ENCODE measurements around the gene SLC12A4. TPM values are rescaled to one million over a fixed set of nuclear protein-coding genes. Genes with fewer than 3 reads are reported as not detected.

SLC12A4 gene
- total RNA-seq, 1 donor, result 79.3 TPM

DNA sequence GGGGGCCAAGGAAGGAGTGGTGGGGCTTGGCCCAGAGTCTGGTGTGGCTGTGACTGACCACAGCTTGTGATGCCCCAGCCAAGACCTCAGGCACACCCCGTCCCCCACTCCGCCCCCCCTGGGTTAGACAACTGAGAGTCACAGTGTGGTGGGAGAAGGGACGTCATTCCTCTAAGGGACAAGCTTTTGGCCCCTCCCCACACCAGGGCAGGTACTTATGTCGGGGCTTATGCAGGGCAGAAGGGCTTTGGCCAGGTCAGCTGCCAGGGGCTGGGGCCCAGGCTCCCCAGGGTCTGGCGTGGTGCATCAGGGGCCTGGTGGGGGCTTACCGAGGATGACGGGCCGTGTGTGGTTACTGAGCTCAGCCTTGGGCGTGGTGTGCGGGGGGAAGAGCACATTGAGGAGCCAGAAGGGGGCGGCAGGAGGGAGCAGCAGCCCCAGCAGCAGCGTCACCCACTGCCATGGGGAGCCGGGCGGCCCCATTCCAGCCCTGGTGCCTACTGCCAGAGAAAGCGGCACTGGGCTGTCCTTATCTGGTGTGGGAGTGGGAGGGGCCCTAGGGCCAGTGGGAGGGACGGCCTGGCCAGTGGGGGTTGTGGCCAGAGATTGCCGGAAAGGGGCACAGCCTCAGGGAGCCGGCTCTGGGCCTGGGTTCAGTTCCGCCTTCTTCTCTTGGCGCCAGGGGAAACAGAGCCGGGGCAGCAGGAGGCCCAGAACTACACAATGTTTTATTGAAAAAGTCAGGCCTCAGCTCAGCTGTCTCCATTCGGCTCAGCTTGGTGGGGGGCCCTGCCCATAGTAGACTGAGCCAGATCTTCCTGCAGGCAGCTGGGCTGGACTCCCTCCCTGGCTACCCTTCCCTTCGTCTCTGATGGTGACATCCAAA lies 24.6 kb downstream of the SLC12A4 start, which contains the start of gene LCAT:
TSS of gene LCAT (minus strand) at position 502 of the 886 bp plus-strand sequence. CDS start at position 483, 19 bp downstream.
- no peak within 1 kb of the TSS for H3K4me2 ChIP-seq (ENCODE audit: insufficient read depth, low read length)
- H3K36me3 ChIP-seq (ENCODE audit: insufficient read depth, low read length), result peaks cover 96% of the 10 kb centered on the region
- H3K79me2 ChIP-seq (ENCODE audit: insufficient read depth, low read length), result peaks cover 20% of the 10 kb centered on the region
- no peaks in the 10 kb centered on the region for H3K9me3 ChIP-seq (ENCODE audit: low read depth, low read length)
- H3K4me3 ChIP-seq (ENCODE audit: insufficient read depth, low read length), result no peak within 1 kb of the TSS
- no peaks in the 10 kb centered on the region for H3K4me1 ChIP-seq (ENCODE audit: insufficient read depth, low read length)
- no peaks in the 10 kb centered on the region for H3K27me3 ChIP-seq (ENCODE audit: insufficient read depth, low read length)
- no peak within 1 kb of the TSS for H2AFZ ChIP-seq (ENCODE audit: low read length)
- DNase-seq (ENCODE audit: insufficient read length, low spot score, missing footprints), result peak; percentile 93
- TF ChIP-seq, protein P1, sequence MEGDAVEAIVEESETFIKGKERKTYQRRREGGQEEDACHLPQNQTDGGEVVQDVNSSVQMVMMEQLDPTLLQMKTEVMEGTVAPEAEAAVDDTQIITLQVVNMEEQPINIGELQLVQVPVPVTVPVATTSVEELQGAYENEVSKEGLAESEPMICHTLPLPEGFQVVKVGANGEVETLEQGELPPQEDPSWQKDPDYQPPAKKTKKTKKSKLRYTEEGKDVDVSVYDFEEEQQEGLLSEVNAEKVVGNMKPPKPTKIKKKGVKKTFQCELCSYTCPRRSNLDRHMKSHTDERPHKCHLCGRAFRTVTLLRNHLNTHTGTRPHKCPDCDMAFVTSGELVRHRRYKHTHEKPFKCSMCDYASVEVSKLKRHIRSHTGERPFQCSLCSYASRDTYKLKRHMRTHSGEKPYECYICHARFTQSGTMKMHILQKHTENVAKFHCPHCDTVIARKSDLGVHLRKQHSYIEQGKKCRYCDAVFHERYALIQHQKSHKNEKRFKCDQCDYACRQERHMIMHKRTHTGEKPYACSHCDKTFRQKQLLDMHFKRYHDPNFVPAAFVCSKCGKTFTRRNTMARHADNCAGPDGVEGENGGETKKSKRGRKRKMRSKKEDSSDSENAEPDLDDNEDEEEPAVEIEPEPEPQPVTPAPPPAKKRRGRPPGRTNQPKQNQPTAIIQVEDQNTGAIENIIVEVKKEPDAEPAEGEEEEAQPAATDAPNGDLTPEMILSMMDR (IDR thresholded peaks at IDR 0.05; ENCODE audit: extremely low read depth, low read depth, low read length), result no peak
- peaks cover 50% of the 10 kb centered on the region for H4K20me1 ChIP-seq (ENCODE audit: insufficient read depth, low read length)
- H3K27ac ChIP-seq (ENCODE audit: low read depth, low read length), result peak within 1 kb of the TSS; percentile 27

DNA sequence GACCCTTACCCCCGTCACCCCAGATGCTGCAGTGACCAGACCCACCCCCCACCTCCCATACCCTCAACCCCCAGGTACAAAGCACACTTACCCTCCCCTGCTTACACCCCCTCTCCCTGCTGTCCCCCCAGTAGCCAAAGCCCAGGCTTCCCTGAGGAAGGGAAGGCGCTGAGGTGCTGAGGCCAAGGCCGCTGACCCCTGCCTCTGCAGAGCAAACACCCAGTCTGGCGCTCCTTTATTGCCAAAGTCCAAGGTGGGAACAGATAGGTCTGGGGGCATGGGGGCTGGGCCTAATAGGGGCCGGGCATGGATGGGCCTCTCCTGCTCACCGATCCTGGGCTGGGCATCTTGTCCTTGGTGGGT lies 25.2 kb downstream of the SLC12A4 start:
- Histone ChIP-seq H4K20me1 (ENCODE audit: insufficient read depth, low read length) (peaks cover 47% of the 10 kb centered on the region), H3K27ac (ENCODE audit: low read depth, low read length) (peak overlapping the region; percentile 27)

DNA sequence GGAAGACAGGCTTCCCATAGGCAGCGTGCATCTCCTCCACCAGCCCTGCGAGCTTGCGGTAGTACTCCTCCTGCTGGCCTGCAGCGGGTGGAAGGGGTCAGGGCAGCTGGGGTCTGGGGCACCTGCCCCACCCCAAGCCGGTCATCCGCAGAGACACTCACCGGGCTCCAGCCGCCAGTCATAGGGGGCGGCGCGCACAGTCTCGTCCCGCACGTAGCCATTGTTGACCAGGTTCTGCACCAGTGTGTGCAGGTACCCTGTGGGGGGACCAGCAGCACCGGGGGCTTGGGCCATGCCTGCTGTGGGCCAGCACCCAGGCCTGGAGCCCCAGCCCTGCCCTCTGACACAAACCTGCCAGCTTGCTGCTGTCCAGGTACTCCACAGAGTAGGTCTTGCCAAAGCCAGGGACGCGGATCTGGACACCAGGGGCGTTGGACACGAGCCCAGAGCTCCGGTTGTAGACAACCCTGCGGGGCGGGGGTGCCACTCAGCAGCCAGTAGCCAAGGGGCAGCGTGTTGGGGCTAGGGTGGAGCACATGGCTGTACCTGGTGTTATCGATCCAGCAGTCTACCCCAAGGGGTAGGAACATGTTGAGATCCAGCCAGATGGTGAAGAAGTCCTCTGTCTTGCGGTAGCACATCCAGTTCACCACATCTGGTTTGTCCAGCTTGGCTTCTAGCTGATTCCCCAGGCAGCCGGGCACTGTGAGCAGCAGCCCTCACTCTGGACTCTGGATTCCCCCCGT lies 25.8 kb downstream of the SLC12A4 start:
- Histone ChIP-seq H3K36me3 (ENCODE audit: insufficient read depth, low read length) (peaks cover 87% of the 10 kb centered on the region), H3K27ac (ENCODE audit: low read depth, low read length) (no peak overlapping the region)

More for the DNA sequence above, 25.2 kb downstream of the SLC12A4 start:
- no peaks in the 10 kb centered on the region for H3K9me3 ChIP-seq (ENCODE audit: low read depth, low read length)
- no peaks in the 10 kb centered on the region for H3K4me1 ChIP-seq (ENCODE audit: insufficient read depth, low read length)
- H3K36me3 ChIP-seq (ENCODE audit: insufficient read depth, low read length), result peaks cover 92% of the 10 kb centered on the region
- H3K27me3 ChIP-seq (ENCODE audit: insufficient read depth, low read length), result no peaks in the 10 kb centered on the region
- H3K4me2 ChIP-seq (ENCODE audit: insufficient read depth, low read length), result no peak overlapping the region
- DNase-seq (ENCODE audit: insufficient read length, low spot score, missing footprints), result peak; percentile 72
- H3K79me2 ChIP-seq (ENCODE audit: insufficient read depth, low read length), result peaks cover 20% of the 10 kb centered on the region
- no peak overlapping the region for H2AFZ ChIP-seq (ENCODE audit: low read length)
- H3K4me3 ChIP-seq (ENCODE audit: insufficient read depth, low read length), result no peak overlapping the region
- TF ChIP-seq, protein P1 (IDR thresholded peaks at IDR 0.05; ENCODE audit: extremely low read depth, low read depth, low read length), result no peak

More for the DNA sequence above, 25.8 kb downstream of the SLC12A4 start:
- peak; percentile 79 for DNase-seq (ENCODE audit: insufficient read length, low spot score, missing footprints)
- Histone ChIP-seq H3K4me1 (ENCODE audit: insufficient read depth, low read length) (no peaks in the 10 kb centered on the region), H3K27me3 (ENCODE audit: insufficient read depth, low read length) (no peaks in the 10 kb centered on the region), H2AFZ (ENCODE audit: low read length) (no peak overlapping the region), H3K4me3 (ENCODE audit: insufficient read depth, low read length) (no peak overlapping the region), H3K9me3 (ENCODE audit: low read depth, low read length) (no peaks in the 10 kb centered on the region), H4K20me1 (ENCODE audit: insufficient read depth, low read length) (peaks cover 43% of the 10 kb centered on the region), H3K4me2 (ENCODE audit: insufficient read depth, low read length) (no peak overlapping the region), H3K79me2 (ENCODE audit: insufficient read depth, low read length) (peaks cover 20% of the 10 kb centered on the region)
- TF ChIP-seq, protein P1 (IDR thresholded peaks at IDR 0.05; ENCODE audit: extremely low read depth, low read depth, low read length), result no peak

Data from osteoblast (primary cell).